K562 treated with DMSO at 1 percent for 4 hours (cell line): Measurements from ENCODE around the gene FGF5. TPM values are rescaled to one million over a fixed set of nuclear protein-coding genes. Genes with fewer than 3 reads are reported as not detected.

Experiments
- total RNA-seq: library from RNA; unstranded; fragments of 300-600 nt; gene quantifications from 2 replicates; pipeline ENCODE4 v1.2.3, GENCODE V29; 2022; ENCODE audit not compliant: insufficient read depth

The FGF5 gene, protein sequence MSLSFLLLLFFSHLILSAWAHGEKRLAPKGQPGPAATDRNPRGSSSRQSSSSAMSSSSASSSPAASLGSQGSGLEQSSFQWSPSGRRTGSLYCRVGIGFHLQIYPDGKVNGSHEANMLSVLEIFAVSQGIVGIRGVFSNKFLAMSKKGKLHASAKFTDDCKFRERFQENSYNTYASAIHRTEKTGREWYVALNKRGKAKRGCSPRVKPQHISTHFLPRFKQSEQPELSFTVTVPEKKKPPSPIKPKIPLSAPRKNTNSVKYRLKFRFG
- total RNA-seq = 1.1 and 8.9 TPM in 2 replicates

DNA sequence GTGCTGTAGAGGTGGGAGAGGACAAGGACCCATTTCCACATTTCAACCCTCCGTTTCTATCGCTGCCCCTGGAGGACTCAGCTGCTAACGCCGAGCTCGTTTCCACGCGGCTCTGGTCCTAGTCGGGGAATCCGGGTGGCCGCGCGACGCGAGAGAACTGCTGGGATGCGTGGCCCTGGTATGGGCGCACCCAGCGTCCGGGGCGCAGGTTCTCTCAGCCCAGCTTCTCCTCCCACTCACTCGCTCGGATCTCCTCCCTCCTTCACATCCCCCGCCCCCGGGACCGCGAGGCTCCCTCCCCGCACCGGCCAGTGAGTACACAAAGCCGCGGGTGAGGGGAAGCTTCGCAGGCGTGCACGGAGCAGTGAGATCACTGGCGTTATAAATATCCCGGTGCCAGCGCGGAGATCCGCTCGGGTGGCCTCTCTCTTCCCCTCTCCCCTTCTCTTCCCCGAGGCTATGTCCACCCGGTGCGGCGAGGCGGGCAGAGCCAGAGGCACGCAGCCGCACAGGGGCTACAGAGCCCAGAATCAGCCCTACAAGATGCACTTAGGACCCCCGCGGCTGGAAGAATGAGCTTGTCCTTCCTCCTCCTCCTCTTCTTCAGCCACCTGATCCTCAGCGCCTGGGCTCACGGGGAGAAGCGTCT lies at the start of gene FGF5:
TSS of gene FGF5 (plus strand) at position 412 of the 649 bp plus-strand sequence. CDS start at position 573, 161 bp downstream.

GRCh38 chr4:80335554-80336358 lies 69.3 kb downstream of the FGF5 start, which contains the start of gene CFAP299:
CFAP299 (plus strand) TSS chr4:80335730.

Other genes starting within 250 kb of the FGF5 start
- gene ANTXR2, start 193.4 kb upstream of the FGF5 start, total RNA-seq = 15.8 and 22.9 TPM in 2 replicates
- not detected in 2 replicates for gene PRDM8, start 69.2 kb upstream of the FGF5 start, total RNA-seq
- 1.0 TPM in 1 of 2 replicates, not detected in the other for gene CFAP299, start 69.1 kb downstream of the FGF5 start, total RNA-seq